A549 (cell line): ENCODE data around the gene CCNB1IP1. TPM values are rescaled to one million over a fixed set of nuclear protein-coding genes. Genes with fewer than 3 reads are reported as not detected.
A peak's percentile ranks its signal among the peaks of the same experiment; 100 is the strongest.
"Not testable (repeated sequence)": the region's sequence is repeated elsewhere in the genome, so short reads cannot be mapped to it uniquely, and the experiment has no call there.

Experiments used
- ATAC-seq, 2 experiments: fragments of 200-7000 bp in 1 of 2; fragments of >200 bp in 1 of 2; cut with Nextera tagmentation in 1 of 2; cut with Tn5 transposase in 1 of 2; 3 replicates each; pipeline versions ENCODE4 v1.8.0 to v1.9.1; 2018 to 2020; ENCODE audit warnings: mild to moderate bottlenecking in 1 of 2, moderate library complexity in 1 of 2
- CTCF ChIA-PET: fragments of 300-600 bp; sonication (Branson Sonifier 250); formaldehyde crosslinking; extraction: SDS; loops from one replicate; lab custom pipeline; 2021; ENCODE audit warnings: antibody characterized with exemption, inconsistent platforms; lab: Yijun Ruan, JAX
- POLR2A ChIA-PET: fragments of 350-600 bp; formaldehyde crosslinking; extraction: SDS; loops from one replicate; lab custom pipeline; 2021; ENCODE audit warnings: antibody characterized with exemption, inconsistent platforms; lab: Yijun Ruan, JAX
- DNase-seq, 2 experiments: peaks; one replicate each; pipeline versions ENCODE4 v3.0.0 to v3.0.0-alpha.2; 2011 to 2016; ENCODE audit warnings: low read depth in 1 of 2, low spot score in 1 of 2
- FAIRE-seq: peaks from 2 replicates; lab custom pipeline; 2011; peaks lifted over from hg19 to GRCh38; lab: Jason Lieb, UNC
- H3K27ac ChIP-seq, 2 experiments: fragments of >200 bp; sonication (Bioruptor Twin); formaldehyde crosslinking; 3 replicates each; pipeline ENCODE4 v1.5.1; 2016 to 2017
- H3K4me1 ChIP-seq: fragments of >200 bp; sonication (Bioruptor Twin); formaldehyde crosslinking; 3 replicates; pipeline ENCODE4 v1.6.1; 2016
- H3K4me2 ChIP-seq: fragments of >200 bp; sonication (Bioruptor Twin); formaldehyde crosslinking; 3 replicates; pipeline ENCODE4 v1.6.1; 2016
- H3K4me3 ChIP-seq: fragments of >200 bp; sonication (Bioruptor Twin); formaldehyde crosslinking; 3 replicates; pipeline ENCODE4 v1.5.1; 2016
- H3K9me3 ChIP-seq: fragments of >200 bp; sonication (Bioruptor Twin); formaldehyde crosslinking; 3 replicates; pipeline ENCODE4 v1.6.1; 2016
- CHD2 ChIP-seq: fragments of 150-350 bp; IDR thresholded peaks from 2 replicates; pipeline ENCODE4 v1.6.1; 2014; ENCODE audit warnings: low read length; ENCODE audit not compliant: partially characterized antibody
- CHD4 ChIP-seq: fragments of 200-600 bp; sonication (generic); IDR thresholded peaks from 2 replicates; pipeline ENCODE4 v1.6.1; 2016; ENCODE audit warnings: antibody characterized with exemption, mild to moderate bottlenecking, borderline replicate concordance
- EHMT2 ChIP-seq: fragments of 200-600 bp; sonication (generic); IDR thresholded peaks from 2 replicates; pipeline ENCODE4 v1.6.1; 2016; ENCODE audit warnings: antibody characterized with exemption, low read depth, mild to moderate bottlenecking, moderate library complexity
- FOSL2 ChIP-seq, 2 experiments: fragments of 450-650 bp in 1 of 2; fragments of >200 bp in 1 of 2; sonication (Bioruptor Twin) in 1 of 2; formaldehyde crosslinking; IDR thresholded peaks; 2 replicates each; pipeline versions ENCODE4 v1.5.0 to v1.6.1; 2016 to 2020; ENCODE audit warnings: mild to moderate bottlenecking in 1 of 2, moderate library complexity in 1 of 2
- FOXS1 ChIP-seq: fragments of 250-450 bp; sonication (Bioruptor Pico); IDR thresholded peaks from 2 replicates; pipeline ENCODE4 v1.5.0; 2020; ENCODE audit warnings: mild to moderate bottlenecking, moderate library complexity
- GATA3 ChIP-seq: IDR thresholded peaks from 2 replicates; pipeline ENCODE4 v1.6.1; 2012; ENCODE audit warnings: borderline replicate concordance
- HEYL ChIP-seq: fragments of 250-450 bp; sonication (Bioruptor Pico); IDR thresholded peaks from 2 replicates; pipeline ENCODE4 v1.8.0; 2021; ENCODE audit warnings: mild to moderate bottlenecking, moderate library complexity
- HOXA7 ChIP-seq: fragments of 250-450 bp; sonication (Bioruptor Pico); IDR thresholded peaks from 2 replicates; pipeline ENCODE4 v1.5.0; 2020; ENCODE audit warnings: mild to moderate bottlenecking, moderate library complexity
- HOXB13 ChIP-seq: fragments of 250-450 bp; sonication (Bioruptor Pico); IDR thresholded peaks from 2 replicates; pipeline ENCODE4 v1.5.0; 2020; ENCODE audit warnings: low read depth, mild to moderate bottlenecking, moderate library complexity
- JUN ChIP-seq, 2 experiments: fragments of >200 bp; sonication (Bioruptor Twin); formaldehyde crosslinking; IDR thresholded peaks; 2 replicates in 1 of 2; 3 replicates in 1 of 2; pipeline ENCODE4 v1.6.1; 2016 to 2017
- KDM5A ChIP-seq: fragments of 200-600 bp; sonication (generic); IDR thresholded peaks from 2 replicates; pipeline ENCODE4 v1.6.1; 2016; ENCODE audit warnings: antibody characterized with exemption, mild to moderate bottlenecking
- MAZ ChIP-seq: fragments of 150-350 bp; IDR thresholded peaks from 2 replicates; pipeline ENCODE4 v1.6.1; 2014; ENCODE audit warnings: antibody characterized with exemption, low read depth, low read length, borderline replicate concordance
- NPAS2 ChIP-seq: fragments of 250-450 bp; sonication (Bioruptor Pico); IDR thresholded peaks from 2 replicates; pipeline ENCODE4 v1.8.0; 2022; ENCODE audit warnings: mild to moderate bottlenecking, moderate library complexity, borderline replicate concordance
- POLR2A ChIP-seq: IDR thresholded peaks from 2 replicates; pipeline ENCODE4 v1.6.1; 2012; ENCODE audit warnings: mild to moderate bottlenecking, low read length
- POLR2AphosphoS2 ChIP-seq: conservative IDR thresholded peaks from 2 replicates; pipeline ENCODE4 v1.6.1; 2012; ENCODE audit warnings: low read length, improper control_type of control experiment, inconsistent platforms
- SREBF2 ChIP-seq: fragments of 450-650 bp; IDR thresholded peaks from 2 replicates; pipeline ENCODE4 v1.6.1; 2014; ENCODE audit warnings: mild to moderate bottlenecking, moderate library complexity
- TFCP2L1 ChIP-seq: fragments of 250-450 bp; sonication (Bioruptor Pico); IDR thresholded peaks from 2 replicates; pipeline ENCODE4 v1.5.0; 2021; ENCODE audit warnings: mild to moderate bottlenecking
- TP53 ChIP-seq: fragments of 250-450 bp; sonication (Bioruptor Pico); IDR thresholded peaks from 2 replicates; pipeline ENCODE4 v1.5.0; 2021; ENCODE audit warnings: mild to moderate bottlenecking, moderate library complexity
- ZC3H11A ChIP-seq: fragments of 450-650 bp; IDR thresholded peaks from 2 replicates; pipeline ENCODE4 v1.6.1; 2014; ENCODE audit warnings: antibody characterized with exemption, mild to moderate bottlenecking
- ZNF302 ChIP-seq: fragments of 250-450 bp; sonication (Bioruptor Pico); IDR thresholded peaks from 2 replicates; pipeline ENCODE4 v1.9.0; 2021; ENCODE audit warnings: inconsistent platforms, mild to moderate bottlenecking, moderate library complexity
- ZSCAN20 ChIP-seq: fragments of 250-450 bp; sonication (Bioruptor Pico); IDR thresholded peaks from 2 replicates; pipeline ENCODE4 v1.8.0; 2022; ENCODE audit warnings: mild to moderate bottlenecking, moderate library complexity
- WGBS: methylation state at CpG from one replicate; pipeline ENCODE4 v1.1.6; 2017; ENCODE audit errors: missing lambda C conversion rate; 5-methylcytosine and 5-hydroxymethylcytosine counted together
- polyA plus RNA-seq, 4 experiments: library from polyadenylated mRNA; depleted of rRNA in 3 of 4; stranded (reverse); fragments of >200 nt; fragmentation: RNase III in 1 of 4; extraction: RNeasy Plus Mini Kit Qiagen cat#74134 plus additional on column Dnase treatment in 1 of 4; gene quantifications; 2 replicates in 3 of 4; 3 replicates in 1 of 4; pipeline ENCODE4 v1.2.3, GENCODE V29; 2011 to 2017
- TF ChIP-seq, protein P1 (sequence below): fragments of 250-450 bp; sonication (Bioruptor Pico); IDR thresholded peaks from 2 replicates; pipeline ENCODE4 v1.5.0; 2020; ENCODE audit warnings: low read depth, mild to moderate bottlenecking, moderate library complexity
- TF ChIP-seq, protein P2 (sequence below): fragments of >200 bp; sonication (Bioruptor Twin); formaldehyde crosslinking; IDR thresholded peaks from 3 replicates; pipeline ENCODE4 v1.6.1; 2016
- TF ChIP-seq, protein P3 (sequence below): IDR thresholded peaks from 2 replicates; pipeline ENCODE4 v1.6.1; 2012; ENCODE audit warnings: low read depth, borderline replicate concordance
- TF ChIP-seq, protein P4 (sequence below): IDR thresholded peaks from 2 replicates; pipeline ENCODE4 v1.6.1; 2012

CCNB1IP1 gene
- polyA plus RNA-seq, 2 of the 4 experiments (the other 2 are of a cell fraction): 30.8 to 121 TPM

DNA sequence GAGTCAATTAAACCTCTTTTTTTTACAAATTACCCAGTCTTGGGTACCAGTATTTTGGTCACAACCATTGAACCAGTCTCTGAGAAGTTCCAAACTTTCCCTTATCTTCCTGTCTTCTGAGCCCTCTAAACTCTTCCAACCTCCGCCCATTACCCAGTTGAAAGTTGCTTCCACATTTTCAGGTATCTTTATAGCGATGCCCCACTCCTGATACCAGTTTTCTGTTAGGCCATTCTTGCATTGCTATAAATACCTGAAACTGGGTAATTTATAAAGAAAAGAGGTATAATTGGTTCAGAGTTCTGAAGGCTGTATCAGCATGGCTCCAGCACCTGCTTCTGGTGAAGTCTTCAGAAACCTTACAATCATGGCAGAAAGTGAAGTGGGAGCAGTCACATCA is 59.0 kb downstream of the CCNB1IP1 start:
- 93% methylated on average over 2 of the region's 2 CpGs for WGBS
- DNase-seq (no peak), FAIRE-seq (no peak), ATAC-seq (no peak)
- Histone ChIP-seq H3K4me3 (no peak overlapping the region), H3K27ac (no peak overlapping the region), H3K4me2 (no peak overlapping the region), H3K9me3 (peaks cover 26% of the 10 kb centered on the region), H3K4me1 (no peaks in the 10 kb centered on the region)
- TF ChIP-seq CHD2: no peak
- no peak for TF ChIP-seq FOXS1 (CRISPR knock-in tag)
- no peak for TF ChIP-seq TP53
- no peak for TF ChIP-seq HOXA7 (CRISPR knock-in tag)
- no peak for TF ChIP-seq CHD4
- TF ChIP-seq HEYL (CRISPR knock-in tag): no peak
- no peak for TF ChIP-seq HOXB13
- TF ChIP-seq TFCP2L1 (CRISPR knock-in tag): no peak
- no peak for TF ChIP-seq JUN (IDR thresholded peaks at IDR 0.05)
- no peak for TF ChIP-seq KDM5A
- TF ChIP-seq POLR2A: no peak
- no peak for TF ChIP-seq EHMT2
- ChIA-PET CTCF (no interaction called here), POLR2A (no interaction called here)

- H3K9me3 ChIP-seq, H3K27ac ChIP-seq, FAIRE-seq, DNase-seq, POLR2A ChIA-PET, H3K4me1 ChIP-seq, H3K4me2 ChIP-seq, H3K4me3 ChIP-seq, CTCF ChIA-PET, ATAC-seq: not testable (repeated sequence)
- 62% methylated on average over 5 of the region's 5 CpGs for WGBS
Measured at GRCh38 chr14:20264361-20264760, 68.7 kb downstream of the CCNB1IP1 start.

GRCh38 chr14:20262642-20263128 is 70.4 kb downstream of the CCNB1IP1 start:
- FAIRE-seq (no peak), ATAC-seq (peak; percentile 30 to 66; a peak in 3 of 6 replicates), DNase-seq (peak in 1 of 2 experiments; percentile 32)
- WGBS: 18% methylated on average over 3 of the region's 3 CpGs
- POLR2A ChIA-PET: no interaction called here
- Histone ChIP-seq H3K9me3 (no peaks in the 10 kb centered on the region), H3K4me1 (peaks cover 10% of the 10 kb centered on the region; the same call in 2 of the 3 replicates), H3K27ac (peak overlapping the region; percentile 25 to 78; a peak in 4 of 6 replicates), H3K4me3 (no peak overlapping the region), H3K4me2 (peak overlapping the region; percentile 45; the same call in 2 of the 3 replicates)
- TF ChIP-seq MAZ (no peak), TFCP2L1 (CRISPR knock-in tag) (no peak), ZSCAN20 (CRISPR knock-in tag) (no peak), TP53 (no peak), ZC3H11A (no peak), GATA3 (no peak), NPAS2 (no peak), FOSL2 (IDR thresholded peaks at IDR 0.05) (no peak; the same call in 1 of the 2 replicates), FOSL2 (CRISPR knock-in tag; IDR thresholded peaks at IDR 0.05) (no peak), POLR2A (no peak), ZNF302 (CRISPR knock-in tag) (no peak), EHMT2 (no peak), SREBF2 (no peak), POLR2AphosphoS2 (no peak)
- TF ChIP-seq, protein P1, sequence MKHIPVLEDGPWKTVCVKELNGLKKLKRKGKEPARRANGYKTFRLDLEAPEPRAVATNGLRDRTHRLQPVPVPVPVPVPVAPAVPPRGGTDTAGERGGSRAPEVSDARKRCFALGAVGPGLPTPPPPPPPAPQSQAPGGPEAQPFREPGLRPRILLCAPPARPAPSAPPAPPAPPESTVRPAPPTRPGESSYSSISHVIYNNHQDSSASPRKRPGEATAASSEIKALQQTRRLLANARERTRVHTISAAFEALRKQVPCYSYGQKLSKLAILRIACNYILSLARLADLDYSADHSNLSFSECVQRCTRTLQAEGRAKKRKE (CRISPR knock-in tag): no peak
- TF ChIP-seq, protein P2, sequence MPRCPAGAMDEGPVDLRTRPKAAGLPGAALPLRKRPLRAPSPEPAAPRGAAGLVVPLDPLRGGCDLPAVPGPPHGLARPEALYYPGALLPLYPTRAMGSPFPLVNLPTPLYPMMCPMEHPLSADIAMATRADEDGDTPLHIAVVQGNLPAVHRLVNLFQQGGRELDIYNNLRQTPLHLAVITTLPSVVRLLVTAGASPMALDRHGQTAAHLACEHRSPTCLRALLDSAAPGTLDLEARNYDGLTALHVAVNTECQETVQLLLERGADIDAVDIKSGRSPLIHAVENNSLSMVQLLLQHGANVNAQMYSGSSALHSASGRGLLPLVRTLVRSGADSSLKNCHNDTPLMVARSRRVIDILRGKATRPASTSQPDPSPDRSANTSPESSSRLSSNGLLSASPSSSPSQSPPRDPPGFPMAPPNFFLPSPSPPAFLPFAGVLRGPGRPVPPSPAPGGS: no peak
- TF ChIP-seq, protein P3, sequence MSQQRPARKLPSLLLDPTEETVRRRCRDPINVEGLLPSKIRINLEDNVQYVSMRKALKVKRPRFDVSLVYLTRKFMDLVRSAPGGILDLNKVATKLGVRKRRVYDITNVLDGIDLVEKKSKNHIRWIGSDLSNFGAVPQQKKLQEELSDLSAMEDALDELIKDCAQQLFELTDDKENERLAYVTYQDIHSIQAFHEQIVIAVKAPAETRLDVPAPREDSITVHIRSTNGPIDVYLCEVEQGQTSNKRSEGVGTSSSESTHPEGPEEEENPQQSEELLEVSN: no peak
- TF ChIP-seq, protein P4, sequence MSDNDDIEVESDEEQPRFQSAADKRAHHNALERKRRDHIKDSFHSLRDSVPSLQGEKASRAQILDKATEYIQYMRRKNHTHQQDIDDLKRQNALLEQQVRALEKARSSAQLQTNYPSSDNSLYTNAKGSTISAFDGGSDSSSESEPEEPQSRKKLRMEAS: no peak
- TF ChIP-seq, all 56 proteins: peak for 0
- CTCF ChIA-PET: interaction anchor here (0.7 to 0.8 kb wide), 2 partner anchors 11 to 25 kb away, joined by 3 to 4 read pairs; no protein-coding TSS in a partner anchor
